Liver (tissue), 3 donors: ENCODE measurements around the gene THSD4.

ENCODE experiments used
- ATF3 ChIP-seq: IDR thresholded peaks from 2 replicates; pipeline ENCODE4 v1.6.1; 2016; ENCODE audit warnings: antibody characterized with exemption
- CTCF ChIP-seq: fragments of 150-350 bp; IDR thresholded peaks from 2 replicates; pipeline ENCODE4 v1.5.1; 2017; ENCODE audit warnings: improper control_type of control experiment, low read depth, low read length; ENCODE audit not compliant: missing input control
- EGR1 ChIP-seq, 2 donors: IDR thresholded peaks; 2 replicates each; pipeline ENCODE4 v1.6.1; 2016 to 2018; ENCODE audit warnings: antibody characterized with exemption in 2 of 2, low read depth in 2 of 2
- GABPA ChIP-seq, 2 donors: IDR thresholded peaks in 1 of 2; conservative IDR thresholded peaks in 1 of 2; 2 replicates each; pipeline ENCODE4 v1.6.1; 2016; ENCODE audit warnings: antibody characterized with exemption in 2 of 2, mild to moderate bottlenecking in 1 of 2, moderate library complexity in 1 of 2
- JUND ChIP-seq, 2 donors: IDR thresholded peaks; 2 replicates each; pipeline ENCODE4 v1.6.1; 2016; ENCODE audit warnings: antibody characterized with exemption in 2 of 2
- MAX ChIP-seq: IDR thresholded peaks from 2 replicates; pipeline ENCODE4 v1.6.1; 2016; ENCODE audit warnings: antibody characterized with exemption
- RAD21 ChIP-seq, 2 donors: IDR thresholded peaks; 2 replicates each; pipeline ENCODE4 v1.6.1; 2016; ENCODE audit warnings: antibody characterized with exemption in 2 of 2, mild to moderate bottlenecking in 2 of 2
- REST ChIP-seq: IDR thresholded peaks from 2 replicates; pipeline ENCODE4 v1.6.1; 2016; ENCODE audit warnings: antibody characterized with exemption, mild to moderate bottlenecking
- SP1 ChIP-seq: IDR thresholded peaks from 2 replicates; pipeline ENCODE4 v1.6.1; 2018; ENCODE audit warnings: antibody characterized with exemption, mild to moderate bottlenecking
- TAF1 ChIP-seq: conservative IDR thresholded peaks from 2 replicates; pipeline ENCODE4 v1.6.1; 2016; ENCODE audit warnings: antibody characterized with exemption, mild to moderate bottlenecking
- YY1 ChIP-seq: IDR thresholded peaks from 2 replicates; pipeline ENCODE4 v1.6.1; 2016; ENCODE audit warnings: antibody characterized with exemption, mild to moderate bottlenecking
- ZBTB33 ChIP-seq: IDR thresholded peaks from 2 replicates; pipeline ENCODE4 v1.6.1; 2016; ENCODE audit warnings: antibody characterized with exemption
- donor health status: healthy.
- donor health status: healthy.

GRCh38 chr15:71443538-71443937 is 328.3 kb downstream of the THSD4 start:
- TF ChIP-seq TAF1 (no peak), JUND (IDR thresholded peaks at IDR 0.05) (no peak), CTCF (peak; percentile 84), REST (no peak), SP1 (no peak), RAD21 (IDR thresholded peaks at IDR 0.05) (peak; percentile 68 to 85), ATF3 (no peak), MAX (no peak), GABPA (IDR thresholded peaks at IDR 0.05 in 1 of 2, conservative IDR thresholded peaks at IDR 0.05 in 1 of 2) (no peak), ZBTB33 (no peak), YY1 (no peak), EGR1 (IDR thresholded peaks at IDR 0.05; ENCODE audit: low read depth in 2 of 2) (no peak)
